Osteoblast (primary cell): Measurements from ENCODE around the gene CMSS1. TPM values are rescaled to one million over a fixed set of nuclear protein-coding genes. Genes with fewer than 3 reads are reported as not detected.

Source experiments
- DNase-seq: peaks from one replicate; pipeline ENCODE4 v3.0.0; 2011; ENCODE audit warnings: low spot score, mixed read lengths; ENCODE audit not compliant: insufficient read length; ENCODE audit errors: missing footprints
- H2AFZ ChIP-seq: 2 replicates; pipeline ENCODE4 v1.6.0; 2011; ENCODE audit warnings: mild to moderate bottlenecking, low read length
- H3K27ac ChIP-seq: 2 replicates; pipeline ENCODE4 v1.5.1; 2011; ENCODE audit warnings: mild to moderate bottlenecking, low read depth, low read length, moderate library complexity
- H3K27me3 ChIP-seq: 2 replicates; pipeline ENCODE4 v1.6.0; 2012; ENCODE audit warnings: mild to moderate bottlenecking, control low read depth, inconsistent platforms, low read length, moderate library complexity; ENCODE audit not compliant: insufficient read depth
- H3K36me3 ChIP-seq: 2 replicates; pipeline ENCODE4 v1.5.1; 2011; ENCODE audit warnings: mild to moderate bottlenecking, low read length, control low read depth, moderate library complexity; ENCODE audit not compliant: insufficient read depth
- H3K4me1 ChIP-seq: 2 replicates; pipeline ENCODE4 v1.5.1; 2011; ENCODE audit warnings: mild to moderate bottlenecking, low read length, control low read depth, moderate library complexity; ENCODE audit not compliant: insufficient read depth
- H3K4me2 ChIP-seq: 2 replicates; pipeline ENCODE4 v1.6.0; 2011; ENCODE audit warnings: mild to moderate bottlenecking, low read length; ENCODE audit not compliant: insufficient read depth
- H3K4me3 ChIP-seq: fragments of 200-600 bp; sonication (generic); 3 replicates; pipeline ENCODE4 v1.5.1; 2012; ENCODE audit warnings: mild to moderate bottlenecking, low read length, inconsistent platforms; ENCODE audit not compliant: insufficient read depth
- H3K79me2 ChIP-seq: 2 replicates; pipeline ENCODE4 v1.6.0; 2012; ENCODE audit warnings: mild to moderate bottlenecking, low read length, control low read depth, inconsistent platforms; ENCODE audit not compliant: insufficient read depth
- H3K9me3 ChIP-seq: 2 replicates; pipeline ENCODE4 v1.5.1; 2011; ENCODE audit warnings: low read depth, low read length, control low read depth
- H4K20me1 ChIP-seq: 2 replicates; pipeline ENCODE4 v1.6.0; 2012; ENCODE audit warnings: mild to moderate bottlenecking, low read length, control low read depth; ENCODE audit not compliant: insufficient read depth
- CTCF ChIP-seq: IDR thresholded peaks from 2 replicates; pipeline ENCODE4 v1.5.1; 2011; ENCODE audit warnings: mild to moderate bottlenecking, low read depth, low read length, moderate library complexity; ENCODE audit errors: extremely low read depth
- total RNA-seq: library from RNA; depleted of rRNA; stranded (reverse); fragments of >200 nt; gene quantifications from 2 replicates; pipeline ENCODE4 v1.2.3, GENCODE V29; 2012

The CMSS1 gene
- total RNA-seq, 1 donor = 15.9 TPM

DNA sequence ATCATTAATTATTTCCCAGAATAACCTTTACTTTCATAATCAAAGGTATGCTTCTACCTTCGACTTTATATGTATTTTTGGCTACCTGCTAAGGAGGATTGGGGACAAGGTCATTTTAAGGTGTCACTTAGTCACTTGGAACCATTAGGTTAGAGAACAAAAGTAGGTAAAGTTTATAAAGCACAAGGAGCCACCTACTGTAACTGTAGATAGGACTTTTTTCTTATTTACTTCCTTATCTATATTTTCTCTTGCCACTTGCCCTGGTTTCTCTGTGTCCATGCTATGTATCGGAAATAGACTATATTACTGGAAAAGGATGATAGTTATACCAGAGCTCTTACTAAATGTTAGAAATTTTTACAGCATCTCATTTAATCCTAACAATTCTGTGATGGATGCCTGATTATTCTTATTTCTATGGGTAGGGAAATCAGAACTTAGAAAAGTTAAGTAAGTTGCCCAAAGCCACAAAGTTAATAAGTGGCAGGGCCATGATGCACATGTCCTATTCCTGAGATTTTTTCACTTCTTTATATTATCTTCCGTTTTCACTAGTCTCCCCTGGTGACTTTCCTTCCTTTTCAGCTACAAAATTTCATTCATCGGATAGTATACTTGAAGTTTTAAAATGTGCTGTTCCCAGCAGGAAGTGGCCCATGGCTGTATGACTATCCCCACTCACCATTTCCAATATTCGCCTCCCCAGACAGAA is 132.5 kb downstream of the CMSS1 start:
- no peak for TF ChIP-seq CTCF
- H3K4me1 ChIP-seq = peaks cover 29% of the 10 kb centered on the region
- H3K79me2 ChIP-seq = no peaks in the 10 kb centered on the region
- H3K27me3 ChIP-seq = no peaks in the 10 kb centered on the region
- H3K4me2 ChIP-seq = no peak overlapping the region
- no peak overlapping the region for H2AFZ ChIP-seq
- H3K4me3 ChIP-seq = no peak overlapping the region
- no peak overlapping the region for H3K27ac ChIP-seq
- H4K20me1 ChIP-seq = no peaks in the 10 kb centered on the region
- H3K9me3 ChIP-seq = no peaks in the 10 kb centered on the region
- DNase-seq = no peak
- H3K36me3 ChIP-seq = no peaks in the 10 kb centered on the region

- H3K9me3 ChIP-seq = no peaks in the 10 kb centered on the region
- H3K27me3 ChIP-seq = no peaks in the 10 kb centered on the region
- peaks cover 28% of the 10 kb centered on the region for H3K4me1 ChIP-seq
- H3K79me2 ChIP-seq = no peaks in the 10 kb centered on the region
- no peak for TF ChIP-seq CTCF
- DNase-seq = no peak
- H3K36me3 ChIP-seq = no peaks in the 10 kb centered on the region
- H2AFZ ChIP-seq = no peak overlapping the region
- peak overlapping the region; percentile 73 for H3K27ac ChIP-seq
- H4K20me1 ChIP-seq = no peaks in the 10 kb centered on the region
- no peak overlapping the region for H3K4me3 ChIP-seq
- no peak overlapping the region for H3K4me2 ChIP-seq
These were observed 133.3 kb downstream of the CMSS1 start for GRCh38 chr3:99950921-99951320.

DNA sequence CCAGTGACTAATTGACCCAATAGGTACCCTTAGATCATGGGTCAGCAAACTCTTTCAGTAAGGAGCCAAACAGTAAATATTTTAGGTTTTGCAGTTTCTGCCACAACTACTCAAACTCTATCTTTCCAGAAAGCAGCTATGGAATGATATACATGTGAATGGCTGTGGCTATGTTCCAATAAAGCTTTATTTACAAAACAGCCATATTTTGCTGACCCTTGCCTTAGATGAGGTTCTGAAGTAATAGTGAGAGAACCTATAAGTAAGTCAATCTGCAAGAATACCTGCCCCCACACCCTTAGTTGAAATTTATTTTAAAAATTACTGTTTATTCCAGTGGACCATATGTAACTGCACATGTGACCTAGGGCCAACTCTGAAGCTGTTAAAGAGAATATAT is 134.0 kb downstream of the CMSS1 start:
- Histone ChIP-seq H3K9me3 (no peaks in the 10 kb centered on the region), H3K4me2 (peak overlapping the region; percentile 25), H3K27me3 (no peaks in the 10 kb centered on the region), H3K27ac (peak overlapping the region; percentile 73), H3K4me1 (peaks cover 28% of the 10 kb centered on the region), H4K20me1 (no peaks in the 10 kb centered on the region), H2AFZ (no peak overlapping the region), H3K4me3 (no peak overlapping the region), H3K36me3 (no peaks in the 10 kb centered on the region), H3K79me2 (no peaks in the 10 kb centered on the region)
- DNase-seq = no peak
- no peak for TF ChIP-seq CTCF

GRCh38 chr3:99952306-99952705 is 134.6 kb downstream of the CMSS1 start:
- Histone ChIP-seq H3K4me3 (no peak overlapping the region), H3K36me3 (no peaks in the 10 kb centered on the region), H3K9me3 (no peaks in the 10 kb centered on the region), H4K20me1 (no peaks in the 10 kb centered on the region), H3K27me3 (no peaks in the 10 kb centered on the region), H2AFZ (no peak overlapping the region), H3K79me2 (no peaks in the 10 kb centered on the region), H3K4me2 (peak overlapping the region; percentile 25), H3K4me1 (peaks cover 28% of the 10 kb centered on the region), H3K27ac (peak overlapping the region; percentile 73)
- TF ChIP-seq CTCF = no peak
- peak; percentile 49 for DNase-seq
